Lower leg skin (tissue), 4 donors: Measurements from ENCODE around the gene PPP1R9B. TPM values are rescaled to one million over a fixed set of nuclear protein-coding genes. Genes with fewer than 3 reads are reported as not detected.

Experiments
- DNase-seq, 2 donors: peaks; one replicate each; pipeline ENCODE4 v3.0.0-alpha.2; 2019; ENCODE audit warnings: low spot score in 2 of 2
- H3K4me3 ChIP-seq: fragments of 200-600 bp; sonication (generic); 2 replicates; pipeline ENCODE4 v1.5.1; 2017; ENCODE audit warnings: mild to moderate bottlenecking, low read depth; ENCODE audit not compliant: poor library complexity, severe bottlenecking
- CTCF ChIP-seq, 3 donors: fragments of 450-650 bp; IDR thresholded peaks; one replicate each; pipeline ENCODE4 v1.5.1; 2016; ENCODE audit warnings: antibody characterized with exemption in 3 of 3, mild to moderate bottlenecking in 3 of 3, moderate library complexity in 2 of 3
- POLR2A ChIP-seq, 2 donors: fragments of 450-650 bp; IDR thresholded peaks; one replicate each; pipeline ENCODE4 v1.6.1; 2016 to 2017; ENCODE audit warnings: antibody characterized with exemption in 2 of 2, mild to moderate bottlenecking in 1 of 2, moderate library complexity in 1 of 2
- WGBS, 2 donors: methylation state at CpG; one replicate each; pipeline ENCODE4 v1.1.5; 2018; 5-methylcytosine and 5-hydroxymethylcytosine counted together
- intact Hi-C: fragments of 100-400 bp; cut with DNase I; formaldehyde crosslinking; loops from one replicate; pipeline ENCODE4 v1.15.0; 2023; ENCODE audit warnings: low total_unique reads
- total RNA-seq, 4 donors: library from RNA; depleted of rRNA; stranded (reverse); fragments of >200 nt; gene quantifications; one replicate each; pipeline ENCODE4 v1.1.0, GENCODE V29; 2016

PPP1R9B gene
- total RNA-seq, 4 donors from 2014 or later = 20.7 to 31.9 (median 29.5) TPM

GRCh38 chr17:50143461-50144176 lies 6.9 kb downstream of the PPP1R9B start:
- TF ChIP-seq POLR2A (IDR thresholded peaks at IDR 0.05) = no peak
- no peak for TF ChIP-seq CTCF (IDR thresholded peaks at IDR 0.05)
- WGBS, 2 donors = 91 to 93% methylated on average over 20 of the region's 20 CpGs
- H3K4me3 ChIP-seq = no peak overlapping the region
- no peak for DNase-seq
- intact Hi-C loops = no loop called here

GRCh38 chr17:50141745-50142110 lies 8.7 kb downstream of the PPP1R9B start:
- H3K4me3 ChIP-seq = no peak overlapping the region
- intact Hi-C loops = no loop called here
- no peak for TF ChIP-seq POLR2A (IDR thresholded peaks at IDR 0.05)
- DNase-seq = no peak
- WGBS, 2 donors = 71 to 82% methylated on average over 8 of the region's 8 CpGs

- intact Hi-C loops = no loop called here
- no peak for DNase-seq
- no peak overlapping the region for H3K4me3 ChIP-seq
- TF ChIP-seq CTCF (IDR thresholded peaks at IDR 0.05) = no peak
- TF ChIP-seq POLR2A (IDR thresholded peaks at IDR 0.05) = no peak
- 94% methylated on average over 16 of the region's 16 CpGs for WGBS, 2 donors
Observed at GRCh38 chr17:50141026-50141744, 9.3 kb downstream of the PPP1R9B start.

- WGBS, 2 donors = 45% methylated on average over 19 of the region's 19 CpGs
- H3K4me3 ChIP-seq = no peak overlapping the region
- peak in 1 of 2 donors; percentile 96 for DNase-seq
- peak in 2 of 3 donors; percentile 57 to 94 for TF ChIP-seq CTCF (IDR thresholded peaks at IDR 0.05)
- TF ChIP-seq POLR2A (IDR thresholded peaks at IDR 0.05) = no peak
- intact Hi-C loops = no loop called here
Observed at GRCh38 chr17:50139950-50140885, 10.3 kb downstream of the PPP1R9B start.

- no peak overlapping the region for H3K4me3 ChIP-seq
- WGBS, 2 donors = 85 to 87% methylated on average over 15 of the region's 15 CpGs
- intact Hi-C loops = no loop called here
- TF ChIP-seq POLR2A (IDR thresholded peaks at IDR 0.05) = no peak
- TF ChIP-seq CTCF (IDR thresholded peaks at IDR 0.05) = no peak
- DNase-seq = no peak
Observed at GRCh38 chr17:50139185-50139783, 11.2 kb downstream of the PPP1R9B start.
